K562 (cell line): ENCODE measurements around the gene AKAP13. TPM values are rescaled to one million over a fixed set of nuclear protein-coding genes. Genes with fewer than 3 reads are reported as not detected.

ENCODE experiments used
- ATAC-seq: fragments of 200-7000 bp; cut with Tn5 transposase; 3 replicates; pipeline ENCODE4 v1.9.1; 2020; ENCODE audit warnings: moderate library complexity
- BruUV-seq: library from RNA; stranded (reverse); fragments of 400-500 nt; replicated peaks from 2 replicates; lab custom pipeline; 2021; lab: Mats Ljungman, UMichigan
- CTCF ChIA-PET: fragments of 300-600 bp; formaldehyde crosslinking; extraction: SDS; loops from one replicate; lab custom pipeline; 2021; ENCODE audit warnings: low intra/inter-chr PET ratio; lab: Yijun Ruan, JAX
- POLR2A ChIA-PET: fragments of 300-600, 350-650 bp; sonication (Branson Sonifier 250); formaldehyde crosslinking; extraction: SDS; loops from one replicate; lab custom pipeline; 2021; ENCODE audit warnings: antibody characterized with exemption, inconsistent platforms; lab: Yijun Ruan, JAX
- DNase-seq, 4 experiments: peaks; one replicate each; pipeline versions ENCODE4 v3.0.0 to v3.0.0-alpha.2; 2011 to 2018; ENCODE audit warnings: low spot score in 3 of 4, mixed read lengths in 3 of 4; ENCODE audit errors: extremely low read depth in 1 of 4
- FAIRE-seq: peaks from 2 replicates; lab custom pipeline; 2011; peaks lifted over from hg19 to GRCh38; lab: Jason Lieb, UNC
- H2AFZ ChIP-seq: 2 replicates; pipeline ENCODE4 v1.6.0; 2011; ENCODE audit warnings: low read depth, low read length, control low read depth, inconsistent platforms
- H3K27ac ChIP-seq: fragments of 200-600 bp; 3 replicates; pipeline ENCODE4 v1.8.0; 2011; ENCODE audit warnings: low read depth, mild to moderate bottlenecking, control low read depth, inconsistent platforms, low read length, moderate library complexity, mixed read lengths; ENCODE audit errors: extremely low read depth
- H3K27me3 ChIP-seq, 2 experiments: fragments of 300-600 bp in 1 of 2; 2 replicates in 1 of 2; 3 replicates in 1 of 2; pipeline versions ENCODE4 v1.6.0 to v1.8.0; 2011; ENCODE audit warnings: inconsistent platforms in 2 of 2, low read length in 2 of 2, mild to moderate bottlenecking in 1 of 2, mixed read lengths in 1 of 2, moderate library complexity in 1 of 2; ENCODE audit not compliant: control insufficient read depth in 2 of 2, insufficient read depth in 2 of 2
- H3K36me3 ChIP-seq: fragments of 300-600 bp; 3 replicates; pipeline ENCODE4 v1.8.0; 2011; ENCODE audit warnings: mild to moderate bottlenecking, low read length, inconsistent platforms; ENCODE audit not compliant: control insufficient read depth, insufficient read depth
- H3K4me1 ChIP-seq, 2 experiments: fragments of 200-600 bp in 1 of 2; replicated peaks in 1 of 2; 2 replicates in 1 of 2; 3 replicates in 1 of 2; pipeline versions ENCODE4 v1.5.1 to v1.8.0; 2011; ENCODE audit warnings: inconsistent platforms in 2 of 2, low read length in 2 of 2, mild to moderate bottlenecking in 1 of 2, mixed read lengths in 1 of 2, moderate library complexity in 1 of 2; ENCODE audit not compliant: control insufficient read depth in 2 of 2, insufficient read depth in 2 of 2
- H3K4me2 ChIP-seq: 2 replicates; pipeline ENCODE4 v1.6.1; 2011; ENCODE audit warnings: low read length, control low read depth, inconsistent platforms, mixed read lengths; ENCODE audit not compliant: insufficient read depth
- H3K4me3 ChIP-seq: fragments of 200-600 bp; sonication (generic), shearing (Covaris generic); 2 replicates; pipeline ENCODE4 v1.5.1; 2016; ENCODE audit warnings: control low read depth, inconsistent platforms
- H3K79me2 ChIP-seq: fragments of 200-600 bp; 3 replicates; pipeline ENCODE4 v1.8.0; 2011; ENCODE audit warnings: low read length, inconsistent platforms; ENCODE audit not compliant: control insufficient read depth, insufficient read depth
- H3K9ac ChIP-seq, 2 experiments: 2 replicates each; pipeline versions ENCODE4 v1.6.0 to v1.6.1; 2011; ENCODE audit warnings: low read depth in 2 of 2, low read length in 2 of 2, control low read depth in 1 of 2, inconsistent platforms in 1 of 2, mild to moderate bottlenecking in 1 of 2, mixed read lengths in 1 of 2; ENCODE audit not compliant: insufficient read depth in 1 of 2
- H3K9me1 ChIP-seq: one replicate; pipeline ENCODE4 v1.6.0; 2011; ENCODE audit warnings: inconsistent platforms, mild to moderate bottlenecking, low read length, moderate library complexity; ENCODE audit not compliant: control insufficient read depth, insufficient read depth
- H3K9me3 ChIP-seq: replicated peaks from 2 replicates; pipeline ENCODE4 v1.5.1; 2011; ENCODE audit warnings: low read depth, low read length, inconsistent platforms; ENCODE audit not compliant: control insufficient read depth, insufficient read depth
- H4K20me1 ChIP-seq: replicated peaks from 2 replicates; pipeline ENCODE4 v1.6.1; 2011; ENCODE audit warnings: low read length, inconsistent platforms, mixed read lengths; ENCODE audit not compliant: control insufficient read depth, insufficient read depth
- BHLHE40 ChIP-seq: IDR thresholded peaks from 2 replicates; pipeline ENCODE4 v1.6.1; 2011; ENCODE audit warnings: low read length, improper control_type of control experiment
- HDGF ChIP-seq: fragments of 450-650 bp; IDR thresholded peaks from 2 replicates; pipeline ENCODE4 v1.6.1; 2016
- MAFF ChIP-seq: IDR thresholded peaks from 2 replicates; pipeline ENCODE4 v1.6.1; 2012; ENCODE audit warnings: low read length, improper control_type of control experiment
- PURB ChIP-seq: sonication (generic); formaldehyde crosslinking; IDR thresholded peaks from 2 replicates; pipeline ENCODE4 v1.9.0; 2021; ENCODE audit warnings: low read depth, mild to moderate bottlenecking, missing genetic modification reagents
- WGBS: fragments of 100-300 bp; shearing (Covaris generic); methylation state at CpG from one replicate; pipeline ENCODE4 v1.1.6; 2016; ENCODE audit warnings: low coverage, mixed read lengths; ENCODE audit not compliant: insufficient coverage; ENCODE audit errors: missing lambda C conversion rate; 5-methylcytosine and 5-hydroxymethylcytosine counted together
- in situ Hi-C: fragments of 300-500 bp; cut with MboI; formaldehyde crosslinking; loops from 4 replicates; pipeline ENCODE4 v1.15.0; 2018; ENCODE audit warnings: inconsistent platforms, mixed read lengths
- intact Hi-C: fragments of 100-400 bp; cut with micrococcal nuclease; formaldehyde crosslinking; loops from 2 replicates; pipeline ENCODE4 v1.14.2; 2022
- polyA plus RNA-seq, 8 experiments: library from polyadenylated mRNA; depleted of rRNA in 4 of 8; stranded (reverse) in 5 of 8; unstranded in 3 of 8; fragments of >200 nt; fragmentation: Nextera tagmentation in 2 of 8; fragmentation: Illumina TruSeq in 1 of 8; extraction: Ambion mirVana in 2 of 8; extraction: Trizol in 1 of 8; gene quantifications; 2 replicates each; pipeline versions ENCODE4 v1.2.1 to v1.2.3, GENCODE V29; 2011 to 2014; ENCODE audit warnings: inconsistent platforms in 1 of 8, missing spikeins in 1 of 8
- total RNA-seq, 7 experiments: library from RNA; depleted of rRNA in 6 of 7; stranded (reverse); fragments of >200 nt in 6 of 7; fragmentation: Illumina TruSeq in 2 of 7; extraction: Trizol in 2 of 7; gene quantifications; 2 replicates each; pipeline versions ENCODE4 v1.2.1 to v1.2.3, GENCODE V29; 2011 to 2021; ENCODE audit warnings: low replicate concordance in 1 of 7
- TF ChIP-seq, protein P1 (sequence below): fragments of 450-650 bp; IDR thresholded peaks from 2 replicates; pipeline ENCODE4 v1.6.1; 2016; ENCODE audit warnings: antibody characterized with exemption
- TF ChIP-seq, protein P2 (sequence below): fragments of 250-450 bp; sonication (Bioruptor Pico); IDR thresholded peaks from 2 replicates; pipeline ENCODE4 v1.6.1; 2021; ENCODE audit warnings: mild to moderate bottlenecking
- TF ChIP-seq, protein P3 (sequence below): fragments of 450-650 bp; formaldehyde crosslinking; IDR thresholded peaks from 2 replicates; pipeline ENCODE4 v1.4.0; 2022; ENCODE audit warnings: mild to moderate bottlenecking, moderate library complexity

AKAP13 gene
- total and polyA plus RNA-seq, 9 of the 15 experiments (the other 6 are each of a cell fraction or from before 2014, with no cell fraction given) = 0.03 to 1.7 (median 0.42) TPM

DNA sequence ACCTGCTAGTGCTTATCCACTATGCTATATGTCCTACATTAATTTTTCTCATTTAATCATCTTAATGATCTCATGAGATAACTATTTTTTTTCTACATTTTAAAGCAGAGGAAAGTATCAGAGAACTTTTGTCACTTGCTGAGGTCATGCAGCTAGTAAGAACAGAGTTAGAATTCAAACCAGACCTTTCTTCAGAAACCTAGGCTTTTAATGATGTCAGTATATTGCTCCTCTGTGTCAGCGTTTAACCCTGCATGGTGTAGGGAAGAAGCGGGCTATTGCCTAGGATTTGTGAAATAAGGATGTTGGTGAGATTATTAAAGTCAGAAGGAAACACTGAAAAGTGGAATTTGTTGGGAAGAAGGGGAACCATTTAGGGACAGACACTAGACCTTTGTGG, 121.2 kb downstream of the AKAP13 start:
- in situ Hi-C loops (no loop called here), intact Hi-C loops (no loop called here)
- ATAC-seq (no peak), FAIRE-seq (no peak), DNase-seq (no peak)
- no peak overlapping the region for H2AFZ ChIP-seq
- ChIA-PET CTCF (interaction anchor here (1.2 kb wide), 1 partner anchor 170 kb away, joined by 3 read pairs; no protein-coding TSS in a partner anchor), POLR2A (no interaction called here)
- WGBS = 0% methylated on average over 2 of the region's 2 CpGs
- H3K27me3 ChIP-seq = no peaks in the 10 kb centered on the region
- H3K27ac ChIP-seq = no peak overlapping the region
- H3K4me3 ChIP-seq = no peak overlapping the region
- BruUV-seq = no TSS peak
- no peaks in the 10 kb centered on the region for H3K79me2 ChIP-seq
- no peak overlapping the region for H3K9ac ChIP-seq
- H3K9me3 ChIP-seq = no peaks in the 10 kb centered on the region
- no peaks in the 10 kb centered on the region for H3K4me1 ChIP-seq
- H4K20me1 ChIP-seq = no peaks in the 10 kb centered on the region
- no peak overlapping the region for H3K4me2 ChIP-seq
- TF ChIP-seq HDGF = no peak
- TF ChIP-seq, protein P1, sequence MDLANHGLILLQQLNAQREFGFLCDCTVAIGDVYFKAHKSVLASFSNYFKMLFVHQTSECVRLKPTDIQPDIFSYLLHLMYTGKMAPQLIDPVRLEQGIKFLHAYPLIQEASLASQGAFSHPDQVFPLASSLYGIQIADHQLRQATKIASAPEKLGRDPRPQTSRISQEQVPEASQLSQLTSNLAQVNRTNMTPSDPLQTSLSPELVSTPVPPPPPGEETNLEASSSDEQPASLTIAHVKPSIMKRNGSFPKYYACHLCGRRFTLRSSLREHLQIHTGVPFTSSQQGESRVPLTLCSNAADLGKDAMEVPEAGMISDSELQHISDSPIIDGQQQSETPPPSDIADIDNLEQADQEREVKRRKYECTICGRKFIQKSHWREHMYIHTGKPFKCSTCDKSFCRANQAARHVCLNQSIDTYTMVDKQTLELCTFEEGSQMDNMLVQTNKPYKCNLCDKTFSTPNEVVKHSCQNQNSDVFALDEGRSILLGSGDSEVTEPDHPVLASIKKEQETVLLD = no peak
- TF ChIP-seq MAFF = no peak
- TF ChIP-seq, protein P2, sequence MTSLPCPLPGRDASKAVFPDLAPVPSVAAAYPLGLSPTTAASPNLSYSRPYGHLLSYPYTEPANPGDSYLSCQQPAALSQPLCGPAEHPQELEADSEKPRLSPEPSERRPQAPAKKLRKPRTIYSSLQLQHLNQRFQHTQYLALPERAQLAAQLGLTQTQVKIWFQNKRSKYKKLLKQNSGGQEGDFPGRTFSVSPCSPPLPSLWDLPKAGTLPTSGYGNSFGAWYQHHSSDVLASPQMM = no peak
- no peak for TF ChIP-seq PURB (CRISPR knock-in tag)
- TF ChIP-seq BHLHE40 = no peak
- TF ChIP-seq, protein P3, sequence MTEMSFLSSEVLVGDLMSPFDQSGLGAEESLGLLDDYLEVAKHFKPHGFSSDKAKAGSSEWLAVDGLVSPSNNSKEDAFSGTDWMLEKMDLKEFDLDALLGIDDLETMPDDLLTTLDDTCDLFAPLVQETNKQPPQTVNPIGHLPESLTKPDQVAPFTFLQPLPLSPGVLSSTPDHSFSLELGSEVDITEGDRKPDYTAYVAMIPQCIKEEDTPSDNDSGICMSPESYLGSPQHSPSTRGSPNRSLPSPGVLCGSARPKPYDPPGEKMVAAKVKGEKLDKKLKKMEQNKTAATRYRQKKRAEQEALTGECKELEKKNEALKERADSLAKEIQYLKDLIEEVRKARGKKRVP (CRISPR knock-in tag) = no peak
- H3K36me3 ChIP-seq = no peaks in the 10 kb centered on the region
- no peaks in the 10 kb centered on the region for H3K9me1 ChIP-seq
